Panc1 (cell line): Measurements from ENCODE around the gene HCRTR1. TPM values are rescaled to one million over a fixed set of nuclear protein-coding genes. Genes with fewer than 3 reads are reported as not detected.

ENCODE experiments used
- ATAC-seq: fragments of 200-7000 bp; cut with Tn5 transposase; 2 replicates; pipeline ENCODE4 v1.9.1; 2020; ENCODE audit warnings: mild to moderate bottlenecking, moderate library complexity
- BruUV-seq: library from RNA; stranded (reverse); fragments of 400-500 nt; replicated peaks from 2 replicates; lab custom pipeline; 2021; lab: Mats Ljungman, UMichigan
- CTCF ChIA-PET: fragments of 300-600 bp; sonication (Branson Sonifier 250); formaldehyde crosslinking; loops from one replicate; lab custom pipeline; 2022; ENCODE audit warnings: antibody characterized with exemption; lab: Charles Lee
- POLR2A ChIA-PET: fragments of 300-600 bp; sonication (Branson Sonifier 250); formaldehyde crosslinking; loops from one replicate; lab custom pipeline; 2022; ENCODE audit warnings: antibody characterized with exemption; lab: Charles Lee
- DNase-seq: peaks from one replicate; pipeline ENCODE4 v3.0.0-alpha.2; 2010; ENCODE audit warnings: low read depth, low spot score
- H3K27ac ChIP-seq: 2 replicates; pipeline ENCODE4 v1.5.1; 2011; ENCODE audit warnings: mild to moderate bottlenecking, low read length, inconsistent platforms
- H3K27me3 ChIP-seq: fragments of 200-500 bp; sonication (Bioruptor generic); 2 replicates; pipeline ENCODE4 v1.6.0; 2014; ENCODE audit warnings: low read length, inconsistent platforms; ENCODE audit not compliant: control insufficient read depth, insufficient read depth
- H3K36me3 ChIP-seq: fragments of 200-500 bp; sonication (Bioruptor generic); 2 replicates; pipeline ENCODE4 v1.5.1; 2014; ENCODE audit warnings: inconsistent platforms, mild to moderate bottlenecking, low read length, moderate library complexity; ENCODE audit not compliant: control insufficient read depth, insufficient read depth
- H3K4me1 ChIP-seq: 2 replicates; pipeline ENCODE4 v1.5.1; 2011; ENCODE audit warnings: inconsistent platforms, mild to moderate bottlenecking, low read length, moderate library complexity; ENCODE audit not compliant: control insufficient read depth, insufficient read depth
- H3K4me3 ChIP-seq, 2 experiments: 2 replicates each; pipeline ENCODE4 v1.5.1; 2011 to 2012; ENCODE audit warnings: low read depth in 2 of 2, low read length in 2 of 2, mild to moderate bottlenecking in 2 of 2, inconsistent platforms in 1 of 2, moderate library complexity in 1 of 2
- H3K9me3 ChIP-seq: fragments of 200-500 bp; sonication (Bioruptor generic); 2 replicates; pipeline ENCODE4 v1.5.1; 2014; ENCODE audit warnings: low read depth, mild to moderate bottlenecking, inconsistent platforms, low read length, moderate library complexity; ENCODE audit not compliant: control insufficient read depth, insufficient read depth
- POLR2AphosphoS5 ChIP-seq: IDR thresholded peaks from 2 replicates; pipeline ENCODE4 v1.6.1; 2012; ENCODE audit warnings: mild to moderate bottlenecking, low read depth, low read length, moderate library complexity
- REST ChIP-seq, 2 experiments: IDR thresholded peaks; 2 replicates each; pipeline ENCODE4 v1.6.1; 2011 to 2012; ENCODE audit warnings: low read depth in 2 of 2, control low read depth in 1 of 2, low read length in 1 of 2, mild to moderate bottlenecking in 1 of 2, moderate library complexity in 1 of 2; ENCODE audit not compliant: insufficient read depth in 1 of 2
- SIN3A ChIP-seq: IDR thresholded peaks from 2 replicates; pipeline ENCODE4 v1.6.1; 2012; ENCODE audit warnings: low read depth, mild to moderate bottlenecking, low read length, moderate library complexity, borderline replicate concordance; ENCODE audit not compliant: insufficient read depth
- TCF7L2 ChIP-seq: IDR thresholded peaks from 2 replicates; pipeline ENCODE4 v1.6.1; 2011; ENCODE audit warnings: mild to moderate bottlenecking, low read depth, low read length, inconsistent platforms
- in situ Hi-C: cut with HindIII; loops from 2 replicates; pipeline ENCODE4 v1.10.0; 2016; ENCODE audit warnings: low sequenced_read_pairs, low pct_unique_long_range_greater_than_20kb
- intact Hi-C: fragments of 100-400 bp; cut with micrococcal nuclease; formaldehyde crosslinking; loops from one replicate; pipeline ENCODE4 v1.10.0; 2022; ENCODE audit not compliant: unreplicated experiment
- total RNA-seq: library from RNA; stranded (reverse); gene quantifications from one replicate; pipeline ENCODE4 v1.2.1, GENCODE V29; 2021; ENCODE audit not compliant: unreplicated experiment
- TF ChIP-seq, protein P1 (sequence below): fragments of 450-650 bp; IDR thresholded peaks from 2 replicates; pipeline ENCODE4 v1.5.1; 2017; ENCODE audit warnings: mild to moderate bottlenecking

HCRTR1 gene
- total RNA-seq, 1 experiment from 2014 or later = 0.18 TPM

DNA sequence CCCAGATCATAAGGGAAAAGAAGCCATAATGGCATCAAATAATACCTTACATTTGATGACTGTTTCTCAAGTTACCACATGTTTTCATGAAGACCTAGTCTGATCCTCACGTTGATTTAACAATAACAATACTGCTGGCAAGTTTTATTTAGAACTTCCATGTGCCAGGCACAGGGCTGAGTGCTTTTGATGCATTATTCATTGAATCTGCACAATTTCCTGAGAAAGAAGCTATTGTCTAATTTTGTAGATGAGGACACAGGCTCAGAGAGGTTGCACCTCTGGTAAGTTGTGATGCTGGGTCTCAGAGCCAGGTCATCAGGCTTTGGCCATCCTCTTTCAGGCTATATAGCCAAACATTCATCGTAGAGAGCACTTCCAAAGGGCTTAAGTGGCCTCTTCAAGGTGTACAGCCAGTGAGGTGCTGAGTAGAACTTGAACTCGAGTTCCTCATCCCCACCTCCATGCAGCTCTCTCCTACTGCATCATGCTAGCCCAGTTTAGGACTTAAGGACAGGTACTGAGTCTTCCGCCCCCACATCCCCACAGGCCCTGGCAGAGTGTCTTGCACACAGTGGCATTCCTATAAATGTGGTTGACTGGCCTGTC, 35.5 kb downstream of the HCRTR1 start:
- Histone ChIP-seq H3K36me3 (no peaks in the 10 kb centered on the region), H3K9me3 (no peaks in the 10 kb centered on the region), H3K4me1 (peaks cover 5% of the 10 kb centered on the region), H3K27ac (no peak overlapping the region), H3K4me3 (no peak overlapping the region), H3K27me3 (no peaks in the 10 kb centered on the region)
- in situ Hi-C loops = no loop called here
- no TSS peak for BruUV-seq
- no peak for DNase-seq
- ATAC-seq = no peak
- intact Hi-C loops = no loop called here
- no peak for TF ChIP-seq SIN3A
- TF ChIP-seq, protein P1, sequence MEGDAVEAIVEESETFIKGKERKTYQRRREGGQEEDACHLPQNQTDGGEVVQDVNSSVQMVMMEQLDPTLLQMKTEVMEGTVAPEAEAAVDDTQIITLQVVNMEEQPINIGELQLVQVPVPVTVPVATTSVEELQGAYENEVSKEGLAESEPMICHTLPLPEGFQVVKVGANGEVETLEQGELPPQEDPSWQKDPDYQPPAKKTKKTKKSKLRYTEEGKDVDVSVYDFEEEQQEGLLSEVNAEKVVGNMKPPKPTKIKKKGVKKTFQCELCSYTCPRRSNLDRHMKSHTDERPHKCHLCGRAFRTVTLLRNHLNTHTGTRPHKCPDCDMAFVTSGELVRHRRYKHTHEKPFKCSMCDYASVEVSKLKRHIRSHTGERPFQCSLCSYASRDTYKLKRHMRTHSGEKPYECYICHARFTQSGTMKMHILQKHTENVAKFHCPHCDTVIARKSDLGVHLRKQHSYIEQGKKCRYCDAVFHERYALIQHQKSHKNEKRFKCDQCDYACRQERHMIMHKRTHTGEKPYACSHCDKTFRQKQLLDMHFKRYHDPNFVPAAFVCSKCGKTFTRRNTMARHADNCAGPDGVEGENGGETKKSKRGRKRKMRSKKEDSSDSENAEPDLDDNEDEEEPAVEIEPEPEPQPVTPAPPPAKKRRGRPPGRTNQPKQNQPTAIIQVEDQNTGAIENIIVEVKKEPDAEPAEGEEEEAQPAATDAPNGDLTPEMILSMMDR = no peak
- no peak for TF ChIP-seq TCF7L2
- no peak for TF ChIP-seq POLR2AphosphoS5
- TF ChIP-seq REST (IDR thresholded peaks at IDR 0.05; ENCODE audit: insufficient read depth in 1 of 2, low read depth in 2 of 2, low read length in 1 of 2) = no peak
- POLR2A ChIA-PET = no interaction called here
- CTCF ChIA-PET = no interaction called here

GRCh38 chr1:31653717-31654473, 36.4 kb downstream of the HCRTR1 start:
- ChIA-PET POLR2A (no interaction called here), CTCF (no interaction called here)
- Histone ChIP-seq H3K9me3 (no peaks in the 10 kb centered on the region), H3K36me3 (no peaks in the 10 kb centered on the region), H3K4me1 (peaks cover 5% of the 10 kb centered on the region), H3K27me3 (no peaks in the 10 kb centered on the region), H3K27ac (no peak overlapping the region), H3K4me3 (no peak overlapping the region)
- intact Hi-C loops (no loop called here), in situ Hi-C loops (no loop called here)
- ATAC-seq (no peak), DNase-seq (no peak)
- no TSS peak for BruUV-seq
- no peak for TF ChIP-seq SIN3A
- TF ChIP-seq TCF7L2 = no peak
- TF ChIP-seq REST (IDR thresholded peaks at IDR 0.05; ENCODE audit: insufficient read depth in 1 of 2, low read depth in 2 of 2, low read length in 1 of 2) = no peak
- TF ChIP-seq, protein P1 = no peak
- TF ChIP-seq POLR2AphosphoS5 = no peak
